LNCAP (cell line): ENCODE data around the gene SLC12A5.

Source experiments
- CTCF ChIP-seq: fragments of 450-650 bp; IDR thresholded peaks from 2 replicates; pipeline ENCODE4 v1.5.1; 2017; ENCODE audit warnings: mild to moderate bottlenecking

SLC12A5 gene

DNA sequence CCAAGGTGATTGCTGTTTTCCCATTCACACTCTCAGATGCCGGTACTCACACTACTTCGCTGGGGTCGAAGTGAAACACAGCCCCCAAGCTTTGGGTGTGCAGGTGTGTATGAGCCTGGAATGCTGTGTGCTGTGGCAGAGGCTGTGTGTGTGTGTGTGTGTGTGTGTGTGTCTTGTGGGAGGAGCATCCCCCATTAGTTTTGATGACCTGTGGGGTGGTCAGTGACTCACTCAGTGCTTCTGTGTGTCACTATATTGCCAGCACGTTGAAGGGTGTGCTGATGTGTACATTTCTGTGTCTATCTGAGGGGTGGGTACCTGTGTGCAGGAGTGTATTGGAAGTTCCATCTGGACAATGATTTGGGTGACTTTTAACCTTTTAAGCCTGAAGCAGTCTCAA lies 5.0 kb upstream of the SLC12A5 start:
- no peak for TF ChIP-seq CTCF

DNA sequence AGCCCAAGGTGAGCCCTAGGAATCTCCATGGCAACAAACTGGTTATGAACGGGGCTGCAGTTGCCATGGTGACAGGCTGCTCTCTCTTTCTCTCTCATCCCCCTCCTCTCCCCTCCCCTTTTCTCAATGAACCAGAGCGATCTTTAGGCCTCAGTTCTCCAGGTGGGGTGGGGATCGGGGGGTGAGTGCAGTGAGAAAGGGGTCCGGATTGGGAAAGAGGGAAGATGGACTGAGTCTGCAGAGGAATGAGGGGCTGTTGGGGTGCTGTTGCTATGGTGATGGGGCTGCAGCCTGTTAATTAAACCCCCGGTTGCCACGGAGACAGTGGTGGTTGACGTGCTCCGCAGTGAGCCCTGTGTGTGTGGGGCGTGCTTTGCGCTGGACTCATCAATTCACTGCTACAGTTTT lies 3.6 kb upstream of the SLC12A5 start:
- no peak for TF ChIP-seq CTCF

DNA sequence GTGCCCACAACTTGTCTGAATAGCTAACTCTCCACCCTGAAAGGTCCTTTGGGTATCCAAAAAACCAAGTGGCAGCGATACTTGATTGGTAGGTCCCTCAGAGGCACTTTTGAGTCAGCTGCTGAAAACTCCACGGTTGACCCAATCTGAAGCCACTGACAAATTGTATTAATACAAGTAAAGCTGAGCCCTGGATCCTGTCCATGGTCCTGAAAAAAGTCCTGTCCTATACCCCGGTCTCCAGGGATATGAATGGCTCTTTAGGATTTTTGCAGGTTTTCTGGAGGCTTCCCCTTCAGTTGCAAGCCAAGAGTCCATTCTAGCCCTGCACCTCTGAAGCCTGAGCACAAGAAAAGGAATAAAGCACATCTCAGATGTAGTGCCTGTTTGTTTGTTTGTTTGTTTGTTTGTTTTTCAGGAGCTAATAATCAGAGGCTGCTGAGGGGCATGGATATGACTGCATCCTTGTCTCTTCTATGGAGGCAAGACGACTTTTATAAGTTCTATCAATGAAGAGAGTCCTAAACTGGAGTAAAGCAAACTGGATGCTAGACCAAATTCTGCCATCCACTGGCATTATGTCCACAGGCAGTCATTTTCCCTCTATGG lies 1.7 kb upstream of the SLC12A5 start:
- TF ChIP-seq CTCF = no peak

- no peak for TF ChIP-seq CTCF
These were observed 905 bp upstream of the SLC12A5 start for GRCh38 chr20:46028110-46028509.

GRCh38 chr20:46030284-46031013 lies 1.4 kb downstream of the SLC12A5 start:
- TF ChIP-seq CTCF = no peak

DNA sequence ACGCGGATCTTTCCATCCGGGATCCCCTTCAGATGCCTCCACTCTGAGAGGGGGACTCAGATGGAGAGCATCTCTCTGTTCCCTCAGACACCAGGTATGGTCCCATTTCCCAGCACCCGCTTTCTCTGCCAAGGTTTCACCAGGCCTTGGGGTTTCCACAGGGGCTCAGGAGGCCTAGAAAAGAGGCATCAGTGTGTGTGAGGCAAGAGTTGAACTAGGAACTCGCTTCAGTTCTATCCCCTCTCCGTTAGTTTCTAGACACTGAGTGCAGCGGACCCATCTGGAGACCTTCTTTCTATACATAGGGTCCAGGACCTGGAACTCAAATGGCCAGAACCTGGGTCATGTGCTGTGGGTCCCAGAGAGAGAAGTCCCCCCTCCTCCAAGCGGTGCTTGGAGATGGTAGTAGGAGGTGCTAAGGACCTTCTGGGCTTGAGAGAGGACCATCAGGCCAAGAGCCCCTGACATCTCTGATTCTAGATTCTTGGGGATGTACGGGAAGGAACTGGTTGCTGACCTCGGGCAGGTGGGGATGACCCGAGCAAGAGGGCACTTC lies 2.1 kb downstream of the SLC12A5 start:
- no peak for TF ChIP-seq CTCF

DNA sequence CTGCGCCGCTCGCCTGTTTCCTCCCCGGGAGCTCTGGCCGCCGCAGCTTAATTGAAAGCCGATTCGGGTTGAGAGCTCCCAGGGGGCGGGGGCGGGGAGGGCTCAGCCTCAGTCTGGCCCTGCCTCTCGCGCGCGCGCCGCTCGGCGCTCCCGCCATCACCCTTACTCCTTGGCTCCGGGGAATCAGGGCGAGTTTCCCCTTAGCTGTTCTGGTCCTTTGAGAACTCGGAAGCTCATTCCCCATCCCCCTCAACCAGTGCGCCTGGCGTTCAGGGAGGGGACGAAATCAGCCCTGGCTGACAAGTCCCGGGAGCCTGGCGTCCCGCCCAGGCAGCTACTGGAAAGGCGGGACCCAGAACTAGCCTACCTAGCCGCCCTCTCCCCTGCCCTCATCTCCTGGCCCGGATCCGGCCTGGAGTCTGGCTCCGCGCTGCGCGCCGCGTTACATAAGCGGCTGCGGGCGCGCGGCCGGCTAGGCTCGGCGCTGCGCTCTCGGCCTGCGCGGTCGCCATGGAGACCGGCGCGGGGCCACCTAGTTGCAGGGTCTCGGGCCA lies 2.8 kb downstream of the SLC12A5 start:
- TF ChIP-seq CTCF = no peak
